ENCODE results near the gene RNF150.

DNA sequence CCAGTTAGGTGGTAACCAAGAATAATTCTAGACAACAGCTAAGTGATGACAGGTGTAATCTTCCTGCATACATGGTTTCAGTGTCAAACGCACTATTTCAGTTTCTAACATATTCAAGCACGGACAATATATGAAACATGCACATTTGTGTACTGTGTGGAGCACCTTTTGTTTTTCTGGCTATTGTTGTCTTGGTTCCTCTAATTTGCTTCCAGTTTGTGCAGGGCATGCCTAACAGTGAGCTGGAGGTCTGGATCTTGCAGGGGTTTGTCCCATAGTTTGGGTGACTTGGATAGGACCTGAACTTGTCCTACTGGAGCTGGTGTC is 306.6 kb downstream of the RNF150 start:
- no peak for TF ChIP-seq GATA2 (IDR thresholded peaks at IDR 0.05; ENCODE audit: low read depth, low read length)
- TF ChIP-seq GATA3 (IDR thresholded peaks at IDR 0.05; ENCODE audit: low read depth, low read length): no peak

All from SH-SY5Y (cell line).